ENCODE data around the gene YIF1B.
"Not testable (repeated sequence)": the region's sequence is repeated elsewhere in the genome, so short reads cannot be mapped to it uniquely, and the experiment has no call there.

The YIF1B gene

GRCh38 chr19:38350883-38351282 lies 35.1 kb upstream of the YIF1B start:
- no peaks in the 10 kb centered on the region for H3K27me3 ChIP-seq (ENCODE audit: insufficient read depth, low read length)

GRCh38 chr19:38346837-38347236 lies 31.1 kb upstream of the YIF1B start:
- Histone ChIP-seq H3K27me3 (ENCODE audit: insufficient read depth, low read length) (no peaks in the 10 kb centered on the region), H3K4me3 (ENCODE audit: low read length) (no peak overlapping the region), H3K4me1 (ENCODE audit: insufficient read depth, low read length) (no peaks in the 10 kb centered on the region)

More at GRCh38 chr19:38350883-38351282, 35.1 kb upstream of the YIF1B start:
- H3K36me3 ChIP-seq (ENCODE audit: insufficient read depth, low read length) = no peaks in the 10 kb centered on the region
- peaks cover 6% of the 10 kb centered on the region for H3K4me1 ChIP-seq (ENCODE audit: insufficient read depth, low read length)
- no peak overlapping the region for H3K4me3 ChIP-seq (ENCODE audit: low read length)
- H2AFZ ChIP-seq (ENCODE audit: low read depth, low read length) = no peak overlapping the region
- no peaks in the 10 kb centered on the region for H3K9me3 ChIP-seq (ENCODE audit: low read length)

GRCh38 chr19:38340927-38341326 lies 25.2 kb upstream of the YIF1B start:
- Histone ChIP-seq H2AFZ (ENCODE audit: low read depth, low read length) (no peak overlapping the region), H3K36me3 (ENCODE audit: insufficient read depth, low read length) (no peaks in the 10 kb centered on the region), H3K4me1 (ENCODE audit: insufficient read depth, low read length) (peaks cover 12% of the 10 kb centered on the region), H3K9me3 (ENCODE audit: low read length) (peaks cover 2% of the 10 kb centered on the region), H3K4me3 (ENCODE audit: low read length) (no peak overlapping the region), H3K27me3 (ENCODE audit: insufficient read depth, low read length) (no peaks in the 10 kb centered on the region)

More at GRCh38 chr19:38346837-38347236, 31.1 kb upstream of the YIF1B start:
- no peaks in the 10 kb centered on the region for H3K9me3 ChIP-seq (ENCODE audit: low read length)
- H3K36me3 ChIP-seq (ENCODE audit: insufficient read depth, low read length) = no peaks in the 10 kb centered on the region
- H2AFZ ChIP-seq (ENCODE audit: low read depth, low read length) = no peak overlapping the region

- not testable (repeated sequence) for H3K9me3 ChIP-seq (ENCODE audit: low read length); H3K27me3 ChIP-seq (ENCODE audit: insufficient read depth, low read length); H3K4me3 ChIP-seq (ENCODE audit: low read length)
Measured at GRCh38 chr19:38339011-38339410, 23.3 kb upstream of the YIF1B start.

GRCh38 chr19:38337360-38337653 lies 21.6 kb upstream of the YIF1B start:
- Histone ChIP-seq H3K9me3 (ENCODE audit: low read length) (peaks cover 2% of the 10 kb centered on the region), H3K27me3 (ENCODE audit: insufficient read depth, low read length) (no peaks in the 10 kb centered on the region), H2AFZ (ENCODE audit: low read depth, low read length) (no peak overlapping the region), H3K4me1 (ENCODE audit: insufficient read depth, low read length) (peaks cover 12% of the 10 kb centered on the region), H3K4me3 (ENCODE audit: low read length) (peak overlapping the region; percentile 78), H3K36me3 (ENCODE audit: insufficient read depth, low read length) (no peaks in the 10 kb centered on the region)

More at GRCh38 chr19:38339011-38339410, 23.3 kb upstream of the YIF1B start:
- H3K4me1 ChIP-seq (ENCODE audit: insufficient read depth, low read length) = peaks cover 12% of the 10 kb centered on the region
- H2AFZ ChIP-seq (ENCODE audit: low read depth, low read length); H3K36me3 ChIP-seq (ENCODE audit: insufficient read depth, low read length): not testable (repeated sequence)

- peaks cover 2% of the 10 kb centered on the region for H3K9me3 ChIP-seq (ENCODE audit: low read length)
- no peaks in the 10 kb centered on the region for H3K36me3 ChIP-seq (ENCODE audit: insufficient read depth, low read length)
- peaks cover 12% of the 10 kb centered on the region for H3K4me1 ChIP-seq (ENCODE audit: insufficient read depth, low read length)
- no peaks in the 10 kb centered on the region for H3K27me3 ChIP-seq (ENCODE audit: insufficient read depth, low read length)
- peak overlapping the region; percentile 78 for H3K4me3 ChIP-seq (ENCODE audit: low read length)
- peak overlapping the region; percentile 90 for H2AFZ ChIP-seq (ENCODE audit: low read depth, low read length)
Measured at GRCh38 chr19:38336638-38337359, 21.1 kb upstream of the YIF1B start.

GRCh38 chr19:38335949-38336637 lies 20.3 kb upstream of the YIF1B start:
- H3K27me3 ChIP-seq (ENCODE audit: insufficient read depth, low read length) = no peaks in the 10 kb centered on the region
- H2AFZ ChIP-seq (ENCODE audit: low read depth, low read length) = peak overlapping the region; percentile 90
- H3K9me3 ChIP-seq (ENCODE audit: low read length) = peaks cover 2% of the 10 kb centered on the region
- peak overlapping the region; percentile 78 for H3K4me3 ChIP-seq (ENCODE audit: low read length)
- no peaks in the 10 kb centered on the region for H3K36me3 ChIP-seq (ENCODE audit: insufficient read depth, low read length)
- H3K4me1 ChIP-seq (ENCODE audit: insufficient read depth, low read length) = peaks cover 12% of the 10 kb centered on the region

GRCh38 chr19:38333245-38333644 lies 17.5 kb upstream of the YIF1B start:
- Histone ChIP-seq H3K4me3 (ENCODE audit: low read length) (no peak overlapping the region), H2AFZ (ENCODE audit: low read depth, low read length) (no peak overlapping the region), H3K9me3 (ENCODE audit: low read length) (no peaks in the 10 kb centered on the region), H3K27me3 (ENCODE audit: insufficient read depth, low read length) (no peaks in the 10 kb centered on the region), H3K4me1 (ENCODE audit: insufficient read depth, low read length) (peaks cover 6% of the 10 kb centered on the region), H3K36me3 (ENCODE audit: insufficient read depth, low read length) (no peaks in the 10 kb centered on the region)

GRCh38 chr19:38331728-38332127 lies 16.0 kb upstream of the YIF1B start:
- H2AFZ ChIP-seq (ENCODE audit: low read depth, low read length) = no peak overlapping the region
- H3K27me3 ChIP-seq (ENCODE audit: insufficient read depth, low read length) = no peaks in the 10 kb centered on the region
- no peaks in the 10 kb centered on the region for H3K36me3 ChIP-seq (ENCODE audit: insufficient read depth, low read length)
- H3K4me3 ChIP-seq (ENCODE audit: low read length) = no peak overlapping the region
- H3K9me3 ChIP-seq (ENCODE audit: low read length) = no peaks in the 10 kb centered on the region
- H3K4me1 ChIP-seq (ENCODE audit: insufficient read depth, low read length) = peaks cover 3% of the 10 kb centered on the region

- H3K36me3 ChIP-seq (ENCODE audit: insufficient read depth, low read length) = no peaks in the 10 kb centered on the region
- H2AFZ ChIP-seq (ENCODE audit: low read depth, low read length) = no peak overlapping the region
- H3K4me1 ChIP-seq (ENCODE audit: insufficient read depth, low read length) = no peaks in the 10 kb centered on the region
- no peaks in the 10 kb centered on the region for H3K9me3 ChIP-seq (ENCODE audit: low read length)
- no peaks in the 10 kb centered on the region for H3K27me3 ChIP-seq (ENCODE audit: insufficient read depth, low read length)
- H3K4me3 ChIP-seq (ENCODE audit: low read length) = no peak overlapping the region
Measured at GRCh38 chr19:38329651-38330050, 13.9 kb upstream of the YIF1B start.

- Histone ChIP-seq H3K27me3 (ENCODE audit: insufficient read depth, low read length) (peaks cover 16% of the 10 kb centered on the region), H3K4me3 (ENCODE audit: low read length) (no peak overlapping the region), H3K9me3 (ENCODE audit: low read length) (no peaks in the 10 kb centered on the region), H2AFZ (ENCODE audit: low read depth, low read length) (no peak overlapping the region), H3K4me1 (ENCODE audit: insufficient read depth, low read length) (no peaks in the 10 kb centered on the region), H3K36me3 (ENCODE audit: insufficient read depth, low read length) (no peaks in the 10 kb centered on the region)
Measured at GRCh38 chr19:38326591-38326990, 10.8 kb upstream of the YIF1B start.

- H2AFZ ChIP-seq (ENCODE audit: low read depth, low read length) = no peak overlapping the region
- peaks cover 37% of the 10 kb centered on the region for H3K27me3 ChIP-seq (ENCODE audit: insufficient read depth, low read length)
- H3K4me1 ChIP-seq (ENCODE audit: insufficient read depth, low read length) = peaks cover 11% of the 10 kb centered on the region
- H3K36me3 ChIP-seq (ENCODE audit: insufficient read depth, low read length) = no peaks in the 10 kb centered on the region
- H3K4me3 ChIP-seq (ENCODE audit: low read length) = no peak overlapping the region
- H3K9me3 ChIP-seq (ENCODE audit: low read length) = no peaks in the 10 kb centered on the region
Measured at GRCh38 chr19:38324431-38324830, 8.7 kb upstream of the YIF1B start.

GRCh38 chr19:38323291-38323690 lies 7.5 kb upstream of the YIF1B start:
- Histone ChIP-seq H2AFZ (ENCODE audit: low read depth, low read length) (no peak overlapping the region), H3K9me3 (ENCODE audit: low read length) (no peaks in the 10 kb centered on the region), H3K4me1 (ENCODE audit: insufficient read depth, low read length) (peaks cover 11% of the 10 kb centered on the region), H3K4me3 (ENCODE audit: low read length) (no peak overlapping the region), H3K36me3 (ENCODE audit: insufficient read depth, low read length) (no peaks in the 10 kb centered on the region), H3K27me3 (ENCODE audit: insufficient read depth, low read length) (peaks cover 49% of the 10 kb centered on the region)
